ENCODE results near the gene SGF29. TPM values are rescaled to one million over a fixed set of nuclear protein-coding genes. Genes with fewer than 3 reads are reported as not detected.
"Not testable (repeated sequence)": the region's sequence is repeated elsewhere in the genome, so short reads cannot be mapped to it uniquely, and the experiment has no call there.

SGF29 gene
- total and polyA plus RNA-seq, 2 donors = 30.3 to 34.7 TPM

- no peak for DNase-seq (ENCODE audit: low read depth in 6 of 9, low spot score in 9 of 9)
- H3K27ac ChIP-seq (ENCODE audit: low read depth in 1 of 2, low read length in 1 of 2) = no peak overlapping the region
- no peaks in the 10 kb centered on the region for H3K27me3 ChIP-seq (ENCODE audit: control insufficient read depth in 2 of 2, insufficient read depth in 1 of 2, low read length in 1 of 2)
- H3K36me3 ChIP-seq (ENCODE audit: control insufficient read depth in 2 of 2, insufficient read depth in 2 of 2, low read length in 1 of 2) = no peaks in the 10 kb centered on the region
- H3K4me3 ChIP-seq (ENCODE audit: low read length in 2 of 2) = no peak overlapping the region
- no peaks in the 10 kb centered on the region for H3K4me1 ChIP-seq (ENCODE audit: control insufficient read depth in 2 of 2, insufficient read depth in 2 of 2, low read length in 2 of 2)
- 91% methylated on average over 8 of the region's 8 CpGs for WGBS
- no peaks in the 10 kb centered on the region for H3K9me3 ChIP-seq (ENCODE audit: control insufficient read depth in 2 of 2, insufficient read depth in 1 of 2, low read length in 1 of 2)
Observed at GRCh38 chr16:28604186-28604565, 50.5 kb downstream of the SGF29 start.

DNA sequence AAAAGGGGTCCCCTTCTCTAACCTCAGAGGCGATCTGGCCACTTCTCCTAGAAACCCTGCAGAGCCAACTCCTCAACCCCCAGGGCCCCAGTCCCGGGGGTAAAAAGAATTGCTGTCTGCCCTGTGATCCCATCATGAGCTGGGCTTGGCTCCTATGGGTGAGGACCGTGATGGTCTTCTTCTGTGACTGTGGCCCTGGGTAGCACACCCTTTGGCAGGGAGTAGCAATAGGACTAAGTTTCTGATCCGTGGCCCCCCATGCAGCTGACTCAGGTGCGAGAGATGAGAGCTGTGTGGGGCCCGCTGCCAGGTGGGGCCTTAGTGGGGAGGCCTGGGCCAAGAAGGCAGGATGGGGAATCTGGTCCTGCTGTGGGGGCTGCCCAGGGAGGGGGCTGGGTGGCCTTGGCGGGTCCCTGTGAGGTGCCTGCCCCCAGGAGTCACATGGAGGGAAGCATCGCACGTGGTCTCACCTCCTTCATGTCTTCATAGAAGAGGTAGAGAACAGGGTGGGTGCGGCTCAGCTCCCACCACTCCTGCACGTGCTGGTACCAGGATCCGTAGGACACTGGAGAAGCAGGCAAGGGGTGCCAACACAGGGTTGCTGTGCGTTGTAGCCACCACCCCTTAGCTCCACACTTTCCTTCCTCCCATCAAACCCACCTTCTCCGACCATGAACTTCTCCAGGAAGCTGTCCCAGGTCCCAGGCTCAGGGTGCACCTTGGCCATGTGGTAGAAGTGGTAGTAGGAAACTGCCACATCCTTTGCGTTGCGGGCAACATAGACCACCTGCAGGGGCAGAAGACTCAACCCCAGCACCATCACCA, 52.8 kb downstream of the SGF29 start:
- no peak overlapping the region for H3K4me3 ChIP-seq (ENCODE audit: low read length in 2 of 2)
- no peak for DNase-seq (ENCODE audit: low read depth in 6 of 9, low spot score in 9 of 9)
- peaks cover 5 to 10% of the 10 kb centered on the region in 2 donors for H3K4me1 ChIP-seq (ENCODE audit: control insufficient read depth in 2 of 2, insufficient read depth in 2 of 2, low read length in 2 of 2)
- H3K27ac ChIP-seq (ENCODE audit: low read depth in 1 of 2, low read length in 1 of 2) = no peak overlapping the region
- H3K36me3 ChIP-seq (ENCODE audit: control insufficient read depth in 2 of 2, insufficient read depth in 2 of 2, low read length in 1 of 2) = no peaks in the 10 kb centered on the region
- H3K9me3 ChIP-seq (ENCODE audit: control insufficient read depth in 2 of 2, insufficient read depth in 1 of 2, low read length in 1 of 2) = no peaks in the 10 kb centered on the region
- 97% methylated on average over 16 of the region's 16 CpGs for WGBS
- no peaks in the 10 kb centered on the region for H3K27me3 ChIP-seq (ENCODE audit: control insufficient read depth in 2 of 2, insufficient read depth in 1 of 2, low read length in 1 of 2)

- H3K27me3 ChIP-seq (ENCODE audit: control insufficient read depth in 2 of 2, insufficient read depth in 1 of 2, low read length in 1 of 2) = no peaks in the 10 kb centered on the region
- peaks cover 5 to 10% of the 10 kb centered on the region in 2 donors for H3K4me1 ChIP-seq (ENCODE audit: control insufficient read depth in 2 of 2, insufficient read depth in 2 of 2, low read length in 2 of 2)
- no peak for DNase-seq (ENCODE audit: low read depth in 6 of 9, low spot score in 9 of 9)
- no peaks in the 10 kb centered on the region for H3K9me3 ChIP-seq (ENCODE audit: control insufficient read depth in 2 of 2, insufficient read depth in 1 of 2, low read length in 1 of 2)
- no peak overlapping the region for H3K4me3 ChIP-seq (ENCODE audit: low read length in 2 of 2)
- H3K36me3 ChIP-seq (ENCODE audit: control insufficient read depth in 2 of 2, insufficient read depth in 2 of 2, low read length in 1 of 2) = no peaks in the 10 kb centered on the region
- 97% methylated on average over 9 of the region's 9 CpGs for WGBS
- H3K27ac ChIP-seq (ENCODE audit: low read depth in 1 of 2, low read length in 1 of 2) = no peak overlapping the region
Observed at GRCh38 chr16:28607116-28607623, 53.5 kb downstream of the SGF29 start.

- 97% methylated on average over 10 of the region's 10 CpGs for WGBS
- not testable (repeated sequence) for H3K36me3 ChIP-seq (ENCODE audit: control insufficient read depth in 2 of 2, insufficient read depth in 2 of 2, low read length in 1 of 2); H3K4me3 ChIP-seq (ENCODE audit: low read length in 2 of 2); H3K27ac ChIP-seq (ENCODE audit: low read depth in 1 of 2, low read length in 1 of 2); DNase-seq (ENCODE audit: low read depth in 6 of 9, low spot score in 9 of 9); H3K27me3 ChIP-seq (ENCODE audit: control insufficient read depth in 2 of 2, insufficient read depth in 1 of 2, low read length in 1 of 2); H3K9me3 ChIP-seq (ENCODE audit: control insufficient read depth in 2 of 2, insufficient read depth in 1 of 2, low read length in 1 of 2)
- peaks cover 5 to 10% of the 10 kb centered on the region in 2 donors for H3K4me1 ChIP-seq (ENCODE audit: control insufficient read depth in 2 of 2, insufficient read depth in 2 of 2, low read length in 2 of 2)
Observed at GRCh38 chr16:28607681-28608495, 54.2 kb downstream of the SGF29 start.

GRCh38 chr16:28608496-28608808, 54.7 kb downstream of the SGF29 start:
- DNase-seq (ENCODE audit: low read depth in 6 of 9, low spot score in 9 of 9); H3K27ac ChIP-seq (ENCODE audit: low read depth in 1 of 2, low read length in 1 of 2): not testable (repeated sequence)

DNA sequence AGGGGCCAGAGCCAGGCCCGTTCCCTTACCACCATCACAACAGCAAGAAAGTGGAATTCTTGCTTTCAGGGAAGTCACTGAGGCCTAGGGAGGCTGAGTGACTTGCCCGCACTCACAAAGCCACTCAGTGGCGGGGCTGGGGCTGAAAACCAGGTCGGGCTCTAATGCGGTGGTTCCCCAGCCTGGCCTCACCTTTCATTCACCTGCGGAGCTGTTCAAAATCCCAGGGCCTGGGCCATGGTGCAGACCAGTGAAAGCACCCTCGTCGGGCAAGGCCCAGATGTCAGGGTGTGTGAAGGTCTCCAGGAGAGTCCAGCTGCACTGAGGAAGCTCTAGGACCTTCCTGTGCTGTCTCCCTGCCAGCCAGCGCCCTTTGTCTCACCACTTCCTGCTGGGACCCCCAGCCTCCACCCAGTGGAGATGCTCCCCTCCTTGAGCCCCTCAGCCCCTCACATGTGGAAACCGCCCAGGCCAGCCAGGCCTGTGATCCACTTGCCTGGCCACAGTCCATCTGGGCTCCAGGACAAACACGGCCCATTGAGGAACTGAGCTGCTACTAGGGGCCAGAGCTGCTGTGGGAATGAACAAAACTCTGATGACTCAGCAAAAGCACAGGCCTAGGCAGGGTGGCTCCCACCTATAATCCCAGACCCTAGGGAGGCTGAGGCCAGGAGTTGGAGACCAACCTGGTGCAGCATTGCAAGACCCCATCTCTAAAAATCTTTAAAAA, 55.3 kb downstream of the SGF29 start:
- H3K36me3 ChIP-seq (ENCODE audit: control insufficient read depth in 2 of 2, insufficient read depth in 2 of 2, low read length in 1 of 2); H3K27me3 ChIP-seq (ENCODE audit: control insufficient read depth in 2 of 2, insufficient read depth in 1 of 2, low read length in 1 of 2); DNase-seq (ENCODE audit: low read depth in 6 of 9, low spot score in 9 of 9); H3K9me3 ChIP-seq (ENCODE audit: control insufficient read depth in 2 of 2, insufficient read depth in 1 of 2, low read length in 1 of 2); H3K4me3 ChIP-seq (ENCODE audit: low read length in 2 of 2); H3K27ac ChIP-seq (ENCODE audit: low read depth in 1 of 2, low read length in 1 of 2): not testable (repeated sequence)
- H3K4me1 ChIP-seq (ENCODE audit: control insufficient read depth in 2 of 2, insufficient read depth in 2 of 2, low read length in 2 of 2) = peaks cover 5 to 10% of the 10 kb centered on the region in 2 donors
- 89% methylated on average over 11 of the region's 11 CpGs for WGBS

More at GRCh38 chr16:28608496-28608808, 54.7 kb downstream of the SGF29 start:
- H3K4me1 ChIP-seq (ENCODE audit: control insufficient read depth in 2 of 2, insufficient read depth in 2 of 2, low read length in 2 of 2) = peaks cover 5 to 10% of the 10 kb centered on the region in 2 donors
- H3K27me3 ChIP-seq (ENCODE audit: control insufficient read depth in 2 of 2, insufficient read depth in 1 of 2, low read length in 1 of 2); H3K36me3 ChIP-seq (ENCODE audit: control insufficient read depth in 2 of 2, insufficient read depth in 2 of 2, low read length in 1 of 2); H3K4me3 ChIP-seq (ENCODE audit: low read length in 2 of 2); H3K9me3 ChIP-seq (ENCODE audit: control insufficient read depth in 2 of 2, insufficient read depth in 1 of 2, low read length in 1 of 2): not testable (repeated sequence)
- 97% methylated on average over 6 of the region's 7 CpGs for WGBS

DNA sequence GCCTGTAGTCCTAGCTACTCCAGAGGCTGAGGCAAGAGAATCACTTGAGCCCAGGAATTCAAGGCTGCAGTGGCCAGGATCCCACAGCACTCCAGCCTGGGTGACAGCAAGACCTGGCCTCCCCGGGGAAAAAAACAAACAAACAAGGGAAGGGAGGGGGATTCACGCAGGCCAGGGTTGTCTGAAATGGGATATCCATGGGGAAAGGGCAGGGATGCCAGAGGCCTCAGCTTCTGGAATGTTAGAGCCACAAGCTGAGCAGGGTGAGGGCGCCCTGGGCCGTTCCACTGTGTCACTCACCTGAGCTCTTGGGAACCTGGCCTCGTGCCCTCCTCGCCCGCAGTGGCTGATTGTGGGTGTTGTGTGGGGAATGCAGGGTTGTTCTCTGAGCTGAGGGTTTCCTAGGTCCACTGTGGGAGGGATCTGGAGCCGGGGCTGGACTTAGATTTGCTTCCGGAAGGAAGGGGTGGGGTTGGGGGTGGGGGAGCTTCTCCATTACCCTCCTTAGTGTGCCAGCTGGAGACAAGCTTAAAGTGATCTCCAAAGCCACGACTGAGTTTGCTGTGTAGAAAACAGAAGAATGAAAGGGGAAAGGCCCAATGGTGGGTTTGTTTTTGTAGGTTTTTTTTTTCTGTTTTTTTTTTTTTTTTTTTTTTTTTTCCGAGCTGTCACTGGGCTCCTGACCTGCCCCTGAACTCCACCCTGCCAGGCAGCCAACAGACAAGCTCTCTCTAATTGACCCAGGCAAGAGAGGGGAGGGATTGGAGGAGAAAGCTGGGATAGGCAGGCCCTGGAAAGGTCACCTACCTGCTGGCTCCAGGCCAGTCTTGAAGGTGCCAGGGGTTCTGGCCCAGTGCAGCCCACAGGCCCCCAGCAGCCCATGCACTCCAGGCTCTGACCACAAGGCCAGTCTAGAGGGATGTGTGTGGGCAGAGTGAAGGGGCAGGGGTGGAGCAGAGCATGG, 56.2 kb downstream of the SGF29 start, which contains the start of gene SULT1A1:
Gene SULT1A1, minus strand, starts transcription at position 414 of the 964 bp plus-strand sequence. CDS start 1,189 bp downstream, outside the sequence.
- peaks cover 5 to 10% of the 10 kb centered on the region in 2 donors for H3K4me1 ChIP-seq (ENCODE audit: control insufficient read depth in 2 of 2, insufficient read depth in 2 of 2, low read length in 2 of 2)
- no peaks in the 10 kb centered on the region for H3K27me3 ChIP-seq (ENCODE audit: control insufficient read depth in 2 of 2, insufficient read depth in 1 of 2, low read length in 1 of 2)
- no peaks in the 10 kb centered on the region for H3K36me3 ChIP-seq (ENCODE audit: control insufficient read depth in 2 of 2, insufficient read depth in 2 of 2, low read length in 1 of 2)
- no peaks in the 10 kb centered on the region for H3K9me3 ChIP-seq (ENCODE audit: control insufficient read depth in 2 of 2, insufficient read depth in 1 of 2, low read length in 1 of 2)
- H3K27ac ChIP-seq (ENCODE audit: low read depth in 1 of 2, low read length in 1 of 2) = peak within 1 kb of the TSS in 1 of 2 donors; percentile 77
- WGBS = 43% methylated on average over 11 of the region's 11 CpGs
- DNase-seq (ENCODE audit: low read depth in 6 of 9, low spot score in 9 of 9) = peak in 1 of 9 donors; percentile 64
- no peak within 1 kb of the TSS for H3K4me3 ChIP-seq (ENCODE audit: low read length in 2 of 2)

DNA sequence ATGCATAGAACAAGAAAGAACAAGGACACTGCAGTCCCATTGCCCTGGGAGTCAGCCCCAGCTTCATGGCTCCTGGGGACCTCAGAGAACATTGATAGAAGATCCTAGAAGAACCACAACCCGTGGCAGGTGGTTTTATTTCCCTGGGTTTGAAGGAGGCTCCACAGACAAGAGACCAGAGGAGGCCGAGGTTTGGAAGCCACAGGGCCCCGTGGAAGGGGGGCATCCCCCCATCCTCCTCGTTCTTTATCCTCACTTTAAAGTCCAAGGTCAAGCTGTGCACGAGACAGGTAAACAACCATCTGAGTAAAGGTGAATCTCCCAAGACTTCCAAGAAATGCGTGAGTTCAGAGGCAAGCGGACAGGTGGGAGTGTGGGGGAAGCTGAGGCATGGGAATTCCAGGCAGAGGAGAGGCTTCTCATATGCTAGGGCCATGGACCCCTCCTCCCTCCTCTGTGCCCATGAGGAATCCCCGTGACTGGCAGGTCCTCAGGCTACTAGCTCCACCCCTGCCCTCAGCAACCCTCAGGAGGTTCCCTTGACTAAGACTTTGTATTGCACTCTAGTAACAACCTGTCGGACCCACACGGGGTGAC, 57.0 kb downstream of the SGF29 start:
- Histone ChIP-seq H3K27ac (ENCODE audit: low read depth in 1 of 2, low read length in 1 of 2) (no peak overlapping the region), H3K4me3 (ENCODE audit: low read length in 2 of 2) (no peak overlapping the region), H3K4me1 (ENCODE audit: control insufficient read depth in 2 of 2, insufficient read depth in 2 of 2, low read length in 2 of 2) (peaks cover 5 to 10% of the 10 kb centered on the region in 2 donors), H3K36me3 (ENCODE audit: control insufficient read depth in 2 of 2, insufficient read depth in 2 of 2, low read length in 1 of 2) (no peaks in the 10 kb centered on the region), H3K27me3 (ENCODE audit: control insufficient read depth in 2 of 2, insufficient read depth in 1 of 2, low read length in 1 of 2) (no peaks in the 10 kb centered on the region), H3K9me3 (ENCODE audit: control insufficient read depth in 2 of 2, insufficient read depth in 1 of 2, low read length in 1 of 2) (no peaks in the 10 kb centered on the region)
- WGBS = 73% methylated on average over 10 of the region's 10 CpGs
- no peak for DNase-seq (ENCODE audit: low read depth in 6 of 9, low spot score in 9 of 9)

All from thymus (tissue), 11 donors.